ENCODE measurements around the gene HELZ.
"Not testable (repeated sequence)": the region's sequence is repeated elsewhere in the genome, so short reads cannot be mapped to it uniquely, and the experiment has no call there.

The HELZ gene

GRCh38 chr17:67093348-67093747, 151.6 kb downstream of the HELZ start:
- no peaks in the 10 kb centered on the region for H3K9me3 ChIP-seq (ENCODE audit: control insufficient read depth in 1 of 2, low read length in 2 of 2)
- H3K4me1 ChIP-seq (ENCODE audit: control insufficient read depth in 1 of 2, insufficient read depth in 2 of 2, low read length in 2 of 2): peaks cover 0 to 3% of the 10 kb centered on the region in 2 donors
- no peak overlapping the region for H3K4me3 ChIP-seq (ENCODE audit: low read depth in 1 of 2, low read length in 2 of 2)
- H3K27ac ChIP-seq (ENCODE audit: low read length): no peak overlapping the region
- peaks cover 2 to 14% of the 10 kb centered on the region in 2 donors for H3K36me3 ChIP-seq (ENCODE audit: control insufficient read depth in 1 of 2, insufficient read depth in 2 of 2, low read length in 2 of 2)
- no peaks in the 10 kb centered on the region for H3K27me3 ChIP-seq (ENCODE audit: low read depth, low read length)

- H3K27me3 ChIP-seq (ENCODE audit: low read depth, low read length); H3K4me1 ChIP-seq (ENCODE audit: control insufficient read depth in 1 of 2, insufficient read depth in 2 of 2, low read length in 2 of 2); H3K27ac ChIP-seq (ENCODE audit: low read length); H3K9me3 ChIP-seq (ENCODE audit: control insufficient read depth in 1 of 2, low read length in 2 of 2); H3K4me3 ChIP-seq (ENCODE audit: low read depth in 1 of 2, low read length in 2 of 2): not testable (repeated sequence)
- peaks cover 4 to 14% of the 10 kb centered on the region in 2 donors for H3K36me3 ChIP-seq (ENCODE audit: control insufficient read depth in 1 of 2, insufficient read depth in 2 of 2, low read length in 2 of 2)
These were observed 152.3 kb downstream of the HELZ start for GRCh38 chr17:67092710-67093109.

- no peak overlapping the region for H3K27ac ChIP-seq (ENCODE audit: low read length)
- no peaks in the 10 kb centered on the region for H3K4me1 ChIP-seq (ENCODE audit: control insufficient read depth in 1 of 2, insufficient read depth in 2 of 2, low read length in 2 of 2)
- H3K9me3 ChIP-seq (ENCODE audit: control insufficient read depth in 1 of 2, low read length in 2 of 2): no peaks in the 10 kb centered on the region
- peaks cover 4 to 14% of the 10 kb centered on the region in 2 donors for H3K36me3 ChIP-seq (ENCODE audit: control insufficient read depth in 1 of 2, insufficient read depth in 2 of 2, low read length in 2 of 2)
- no peaks in the 10 kb centered on the region for H3K27me3 ChIP-seq (ENCODE audit: low read depth, low read length)
- H3K4me3 ChIP-seq (ENCODE audit: low read depth in 1 of 2, low read length in 2 of 2): no peak overlapping the region
These were observed 152.7 kb downstream of the HELZ start for GRCh38 chr17:67092291-67092690.

- Histone ChIP-seq H3K27ac (ENCODE audit: low read length) (no peak overlapping the region), H3K9me3 (ENCODE audit: control insufficient read depth in 1 of 2, low read length in 2 of 2) (no peaks in the 10 kb centered on the region), H3K4me1 (ENCODE audit: control insufficient read depth in 1 of 2, insufficient read depth in 2 of 2, low read length in 2 of 2) (no peaks in the 10 kb centered on the region), H3K27me3 (ENCODE audit: low read depth, low read length) (no peaks in the 10 kb centered on the region), H3K4me3 (ENCODE audit: low read depth in 1 of 2, low read length in 2 of 2) (no peak overlapping the region), H3K36me3 (ENCODE audit: control insufficient read depth in 1 of 2, insufficient read depth in 2 of 2, low read length in 2 of 2) (peaks cover 14 to 23% of the 10 kb centered on the region in 2 donors)
These were observed 154.7 kb downstream of the HELZ start for GRCh38 chr17:67090341-67090740.

- no peaks in the 10 kb centered on the region for H3K9me3 ChIP-seq (ENCODE audit: control insufficient read depth in 1 of 2, low read length in 2 of 2)
- H3K27ac ChIP-seq (ENCODE audit: low read length): no peak overlapping the region
- H3K27me3 ChIP-seq (ENCODE audit: low read depth, low read length): no peaks in the 10 kb centered on the region
- no peaks in the 10 kb centered on the region for H3K4me1 ChIP-seq (ENCODE audit: control insufficient read depth in 1 of 2, insufficient read depth in 2 of 2, low read length in 2 of 2)
- no peak overlapping the region for H3K4me3 ChIP-seq (ENCODE audit: low read depth in 1 of 2, low read length in 2 of 2)
- H3K36me3 ChIP-seq (ENCODE audit: control insufficient read depth in 1 of 2, insufficient read depth in 2 of 2, low read length in 2 of 2): peaks cover 16 to 17% of the 10 kb centered on the region in 2 donors
These were observed 156.4 kb downstream of the HELZ start for GRCh38 chr17:67088639-67089038.

GRCh38 chr17:67085406-67085805, 159.6 kb downstream of the HELZ start:
- Histone ChIP-seq H3K4me1 (ENCODE audit: control insufficient read depth in 1 of 2, insufficient read depth in 2 of 2, low read length in 2 of 2) (no peaks in the 10 kb centered on the region), H3K9me3 (ENCODE audit: control insufficient read depth in 1 of 2, low read length in 2 of 2) (no peaks in the 10 kb centered on the region), H3K27me3 (ENCODE audit: low read depth, low read length) (no peaks in the 10 kb centered on the region), H3K27ac (ENCODE audit: low read length) (no peak overlapping the region), H3K4me3 (ENCODE audit: low read depth in 1 of 2, low read length in 2 of 2) (no peak overlapping the region), H3K36me3 (ENCODE audit: control insufficient read depth in 1 of 2, insufficient read depth in 2 of 2, low read length in 2 of 2) (peaks cover 17 to 21% of the 10 kb centered on the region in 2 donors)

- H3K4me1 ChIP-seq (ENCODE audit: control insufficient read depth in 1 of 2, insufficient read depth in 2 of 2, low read length in 2 of 2): no peaks in the 10 kb centered on the region
- H3K36me3 ChIP-seq (ENCODE audit: control insufficient read depth in 1 of 2, insufficient read depth in 2 of 2, low read length in 2 of 2): peaks cover 13 to 20% of the 10 kb centered on the region in 2 donors
- no peak overlapping the region for H3K4me3 ChIP-seq (ENCODE audit: low read depth in 1 of 2, low read length in 2 of 2)
- H3K9me3 ChIP-seq (ENCODE audit: control insufficient read depth in 1 of 2, low read length in 2 of 2): no peaks in the 10 kb centered on the region
- H3K27me3 ChIP-seq (ENCODE audit: low read depth, low read length): no peaks in the 10 kb centered on the region
- H3K27ac ChIP-seq (ENCODE audit: low read length): no peak overlapping the region
These were observed 162.9 kb downstream of the HELZ start for GRCh38 chr17:67082107-67082506.

- Histone ChIP-seq H3K4me1 (ENCODE audit: control insufficient read depth in 1 of 2, insufficient read depth in 2 of 2, low read length in 2 of 2) (no peaks in the 10 kb centered on the region), H3K36me3 (ENCODE audit: control insufficient read depth in 1 of 2, insufficient read depth in 2 of 2, low read length in 2 of 2) (peaks cover 4 to 14% of the 10 kb centered on the region in 2 donors), H3K27ac (ENCODE audit: low read length) (no peak overlapping the region)
These were observed 164.2 kb downstream of the HELZ start for GRCh38 chr17:67080804-67081203.

GRCh38 chr17:67079491-67079890, 165.5 kb downstream of the HELZ start:
- Histone ChIP-seq H3K4me3 (ENCODE audit: low read depth in 1 of 2, low read length in 2 of 2) (no peak overlapping the region), H3K9me3 (ENCODE audit: control insufficient read depth in 1 of 2, low read length in 2 of 2) (no peaks in the 10 kb centered on the region), H3K4me1 (ENCODE audit: control insufficient read depth in 1 of 2, insufficient read depth in 2 of 2, low read length in 2 of 2) (no peaks in the 10 kb centered on the region), H3K27me3 (ENCODE audit: low read depth, low read length) (no peaks in the 10 kb centered on the region), H3K36me3 (ENCODE audit: control insufficient read depth in 1 of 2, insufficient read depth in 2 of 2, low read length in 2 of 2) (peaks cover 3 to 11% of the 10 kb centered on the region in 2 donors), H3K27ac (ENCODE audit: low read length) (no peak overlapping the region)

More at GRCh38 chr17:67080804-67081203, 164.2 kb downstream of the HELZ start:
- H3K9me3 ChIP-seq (ENCODE audit: control insufficient read depth in 1 of 2, low read length in 2 of 2): no peaks in the 10 kb centered on the region
- no peaks in the 10 kb centered on the region for H3K27me3 ChIP-seq (ENCODE audit: low read depth, low read length)
- H3K4me3 ChIP-seq (ENCODE audit: low read depth in 1 of 2, low read length in 2 of 2): no peak overlapping the region

- H3K27me3 ChIP-seq (ENCODE audit: low read depth, low read length): no peaks in the 10 kb centered on the region
- no peaks in the 10 kb centered on the region for H3K9me3 ChIP-seq (ENCODE audit: control insufficient read depth in 1 of 2, low read length in 2 of 2)
- peaks cover 4 to 11% of the 10 kb centered on the region in 2 donors for H3K36me3 ChIP-seq (ENCODE audit: control insufficient read depth in 1 of 2, insufficient read depth in 2 of 2, low read length in 2 of 2)
- H3K27ac ChIP-seq (ENCODE audit: low read length): no peak overlapping the region
- no peak overlapping the region for H3K4me3 ChIP-seq (ENCODE audit: low read depth in 1 of 2, low read length in 2 of 2)
- no peaks in the 10 kb centered on the region for H3K4me1 ChIP-seq (ENCODE audit: control insufficient read depth in 1 of 2, insufficient read depth in 2 of 2, low read length in 2 of 2)
These were observed 166.7 kb downstream of the HELZ start for GRCh38 chr17:67078292-67078691.

- Histone ChIP-seq H3K9me3 (ENCODE audit: control insufficient read depth in 1 of 2, low read length in 2 of 2) (no peaks in the 10 kb centered on the region), H3K36me3 (ENCODE audit: control insufficient read depth in 1 of 2, insufficient read depth in 2 of 2, low read length in 2 of 2) (peaks cover 4 to 17% of the 10 kb centered on the region in 2 donors), H3K27me3 (ENCODE audit: low read depth, low read length) (no peaks in the 10 kb centered on the region), H3K27ac (ENCODE audit: low read length) (no peak overlapping the region), H3K4me1 (ENCODE audit: control insufficient read depth in 1 of 2, insufficient read depth in 2 of 2, low read length in 2 of 2) (no peaks in the 10 kb centered on the region), H3K4me3 (ENCODE audit: low read depth in 1 of 2, low read length in 2 of 2) (no peak overlapping the region)
These were observed 168.7 kb downstream of the HELZ start for GRCh38 chr17:67076290-67076689.

- Histone ChIP-seq H3K4me1 (ENCODE audit: control insufficient read depth in 1 of 2, insufficient read depth in 2 of 2, low read length in 2 of 2) (no peaks in the 10 kb centered on the region), H3K9me3 (ENCODE audit: control insufficient read depth in 1 of 2, low read length in 2 of 2) (no peaks in the 10 kb centered on the region), H3K27me3 (ENCODE audit: low read depth, low read length) (no peaks in the 10 kb centered on the region), H3K27ac (ENCODE audit: low read length) (no peak overlapping the region), H3K36me3 (ENCODE audit: control insufficient read depth in 1 of 2, insufficient read depth in 2 of 2, low read length in 2 of 2) (peaks cover 4 to 11% of the 10 kb centered on the region in 2 donors), H3K4me3 (ENCODE audit: low read depth in 1 of 2, low read length in 2 of 2) (no peak overlapping the region)
These were observed 170.2 kb downstream of the HELZ start for GRCh38 chr17:67074781-67075180.
